Stimulated activated CD4-positive, alpha-beta T cell treated with anti-CD3 and anti-CD28 coated beads, TNF-alpha, amount 100 ng/mL, for 48 hours (primary cell): ENCODE results near the gene NXN.

Source experiments
- DNase-seq, 3 donors: peaks; one replicate each; pipeline ENCODE4 v3.0.0-alpha.2; 2020; ENCODE audit warnings: low read depth in 3 of 3

The NXN gene

GRCh38 chr17:979539-980405 lies at the start of gene NXN:
Gene NXN, minus strand, starts transcription at chr17:979776.
- peak; percentile 67 to 85 (median 82) for DNase-seq

- DNase-seq: no peak
These were observed 47.5 kb upstream of the NXN start for GRCh38 chr17:1027044-1027443.

- no peak for DNase-seq
These were observed 47.0 kb upstream of the NXN start for GRCh38 chr17:1026599-1026975.

DNA sequence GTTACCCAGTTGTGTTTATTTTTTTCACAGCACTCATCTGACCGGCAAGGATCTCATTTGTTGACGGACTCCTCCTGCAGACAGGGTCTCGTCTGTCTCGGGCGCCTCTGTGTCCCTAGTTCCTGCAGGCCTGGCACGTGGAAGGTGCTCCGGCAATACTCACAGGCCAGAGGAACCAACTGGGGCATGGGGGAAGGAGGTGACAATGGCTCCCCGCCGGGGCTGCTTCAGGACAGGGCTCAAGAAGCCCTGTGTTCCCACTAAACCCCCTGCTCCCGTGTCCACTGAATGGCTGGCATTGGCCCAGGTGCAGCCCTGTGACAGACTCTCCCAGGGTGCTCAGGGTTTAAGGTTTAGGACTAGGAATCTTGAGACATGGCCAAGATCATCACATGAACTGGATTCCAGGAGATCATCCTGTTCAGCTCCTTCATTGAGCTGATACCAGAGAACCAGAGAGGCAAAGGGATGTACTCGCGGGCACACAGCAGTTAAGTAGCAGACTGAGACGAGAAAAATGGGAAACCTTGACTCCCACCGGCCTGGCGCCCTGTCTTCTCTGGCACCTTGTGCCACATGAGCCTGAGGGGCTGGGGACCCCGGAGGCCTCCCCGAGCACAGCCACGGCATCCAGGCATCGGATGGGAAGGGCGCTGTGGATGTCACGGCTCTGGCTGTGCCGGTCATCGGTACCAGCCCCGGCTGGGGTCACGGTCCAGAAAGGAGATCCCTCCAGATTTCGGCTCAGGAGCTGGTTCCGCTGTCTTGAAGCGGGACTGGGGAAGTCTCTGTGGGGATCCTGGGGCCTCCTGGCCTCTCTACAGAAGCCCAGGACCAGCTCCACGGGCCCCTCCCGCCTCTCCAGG lies 46.4 kb upstream of the NXN start:
- no peak for DNase-seq

- DNase-seq: no peak
These were observed 44.5 kb upstream of the NXN start for GRCh38 chr17:1024076-1024475.

DNA sequence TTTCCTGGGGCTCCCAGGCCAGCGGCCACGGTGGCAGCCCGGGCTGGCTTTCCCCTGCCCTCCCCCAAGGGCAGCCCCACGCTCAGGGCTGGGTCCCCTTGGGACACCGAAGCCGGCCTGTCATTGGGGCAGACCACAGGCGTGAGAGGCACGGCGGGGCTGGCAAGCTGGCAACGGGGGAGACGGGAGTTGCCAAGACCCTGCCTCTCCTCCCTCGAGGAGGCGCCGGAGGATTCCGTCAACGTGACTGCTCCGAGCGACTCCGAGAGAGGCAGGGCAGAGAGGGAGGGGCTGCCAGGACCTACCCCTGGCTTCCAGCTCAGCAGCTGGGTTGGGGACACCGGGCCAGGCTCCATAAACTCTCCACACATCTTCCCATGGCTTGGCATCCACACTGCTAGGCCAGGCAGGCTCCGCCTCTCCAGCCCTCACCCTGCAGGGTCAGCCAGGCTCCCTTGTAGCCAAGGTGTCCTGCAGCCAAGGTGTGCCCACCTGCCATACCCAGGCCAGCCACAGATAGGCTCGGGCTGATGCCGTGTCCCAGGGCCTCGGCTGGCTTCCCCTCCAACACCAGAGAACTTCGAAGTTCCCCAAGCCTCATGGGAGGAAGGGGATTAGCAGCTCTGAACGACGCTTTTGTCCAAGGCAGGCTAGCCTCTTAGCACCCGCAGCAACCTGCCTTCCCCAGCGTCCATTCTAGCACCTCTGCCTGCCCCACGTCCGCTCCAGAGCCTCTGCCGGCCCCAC lies 42.9 kb upstream of the NXN start:
- no peak for DNase-seq

DNA sequence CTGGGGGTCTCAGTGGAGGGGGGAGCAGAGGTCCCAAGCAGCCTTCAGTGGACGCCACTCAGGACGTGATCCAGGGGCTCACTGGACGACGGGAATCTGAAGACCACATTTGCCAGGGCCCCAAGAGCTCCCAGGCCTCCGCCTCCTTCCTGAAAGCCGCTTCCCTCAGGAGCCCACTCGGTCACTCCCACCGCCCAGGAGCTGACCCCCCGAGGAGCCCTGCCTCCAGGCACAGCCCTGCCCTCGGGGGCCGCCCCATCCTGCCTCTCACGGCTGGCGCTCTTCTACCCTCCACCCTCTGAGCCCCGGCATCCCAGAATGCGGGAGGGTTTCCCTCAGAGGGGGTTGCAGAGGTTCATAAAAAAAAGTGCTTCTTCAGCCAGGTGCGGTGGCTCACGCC lies 41.6 kb upstream of the NXN start:
- no peak for DNase-seq

- DNase-seq: no peak
These were observed 39.9 kb upstream of the NXN start for GRCh38 chr17:1019451-1019850.

- no peak for DNase-seq
These were observed 39.0 kb upstream of the NXN start for GRCh38 chr17:1018547-1018946.

- no peak for DNase-seq
These were observed 34.1 kb upstream of the NXN start for GRCh38 chr17:1013729-1014090.

DNA sequence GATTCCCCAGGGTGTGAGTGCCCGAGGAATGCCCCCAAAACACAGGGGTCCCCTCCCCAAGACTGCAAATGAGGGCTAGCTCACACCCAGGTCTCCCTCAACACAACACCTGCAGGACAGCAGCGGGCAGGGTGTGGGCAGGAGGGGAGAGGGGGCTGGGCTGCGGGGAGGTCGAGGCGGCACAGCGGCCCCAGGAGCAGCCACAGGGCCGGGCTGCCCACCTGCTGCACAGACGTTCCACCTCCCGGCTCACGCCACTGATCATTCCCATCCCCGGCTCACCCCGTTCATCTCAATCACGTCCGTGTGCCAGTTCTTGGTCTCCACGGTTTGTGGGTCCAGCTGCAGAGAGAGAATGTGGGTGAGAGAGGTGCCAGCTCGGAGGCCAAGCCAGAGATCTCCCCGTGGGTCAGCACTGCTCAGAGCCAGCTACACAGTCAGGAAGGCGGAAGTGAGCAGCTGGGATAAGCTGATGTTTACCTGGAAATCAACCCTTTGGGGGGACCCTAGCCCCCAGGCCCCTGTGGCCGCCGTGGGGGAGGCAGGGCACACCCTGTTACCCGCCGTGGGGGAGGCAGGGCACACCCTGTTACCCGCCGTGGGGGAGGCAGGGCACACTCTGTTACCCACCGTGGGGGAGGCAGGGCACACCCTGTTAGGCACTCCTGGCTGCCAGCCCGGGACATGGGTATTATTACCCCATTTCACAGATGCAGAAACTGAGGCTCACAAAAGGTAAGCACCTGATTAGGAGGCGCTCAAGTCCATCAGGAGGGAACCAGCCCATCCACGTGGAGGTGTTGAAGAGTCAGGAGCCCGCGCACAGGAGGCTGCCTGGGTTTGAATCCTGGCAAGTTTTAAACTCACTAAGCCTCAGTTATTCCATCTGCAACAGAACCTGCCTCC lies 33.5 kb upstream of the NXN start:
- no peak for DNase-seq

DNA sequence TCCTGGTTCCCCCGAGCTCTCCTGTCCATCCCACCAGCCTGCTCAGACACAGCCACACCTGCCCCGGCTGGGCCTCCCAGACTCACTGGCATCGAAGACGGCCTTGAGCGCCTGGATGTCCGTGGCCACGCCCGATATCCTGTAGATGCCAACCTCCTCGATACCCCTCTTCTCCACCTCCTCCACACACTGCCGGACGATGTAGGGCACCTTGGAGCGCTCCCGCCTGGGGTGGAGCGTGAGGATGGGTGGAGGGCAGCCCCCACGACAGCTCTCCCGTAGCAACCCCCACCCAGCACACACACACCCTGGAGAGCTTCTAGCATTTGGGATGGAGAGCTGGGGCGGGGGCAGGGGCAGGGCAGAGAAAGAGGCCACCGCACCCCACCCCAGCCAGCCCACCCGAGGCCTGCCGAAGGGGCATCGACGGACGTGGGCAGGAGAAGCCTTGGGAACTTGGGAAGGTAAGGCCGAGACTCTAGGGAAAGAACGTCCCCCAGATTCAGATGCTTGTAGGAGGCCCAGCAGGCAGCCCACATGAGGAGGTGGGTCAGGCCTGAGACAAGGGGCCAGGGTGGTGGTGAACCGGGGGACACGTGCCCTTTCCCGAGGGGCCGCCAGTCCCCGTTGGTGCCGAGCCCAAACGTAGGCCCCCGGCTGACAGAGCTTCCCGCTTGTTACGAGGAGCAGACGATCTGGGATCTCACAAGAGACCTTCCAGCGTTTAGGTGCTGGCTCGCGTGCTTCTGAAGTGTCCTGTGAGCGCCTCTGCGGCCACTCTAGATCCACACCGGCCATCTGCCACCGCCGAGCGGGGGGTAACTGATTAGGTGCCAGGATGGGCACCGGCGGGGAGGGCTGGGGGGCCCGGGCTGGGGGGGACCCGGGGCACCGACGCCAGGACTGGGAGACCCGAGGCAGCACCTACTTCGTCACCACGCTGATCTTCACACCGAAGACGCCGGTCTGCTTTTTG lies 32.5 kb upstream of the NXN start:
- DNase-seq: no peak

GRCh38 chr17:1011138-1011537 lies 31.6 kb upstream of the NXN start:
- no peak for DNase-seq

- DNase-seq: no peak
These were observed 31.0 kb upstream of the NXN start for GRCh38 chr17:1010586-1010985.

DNA sequence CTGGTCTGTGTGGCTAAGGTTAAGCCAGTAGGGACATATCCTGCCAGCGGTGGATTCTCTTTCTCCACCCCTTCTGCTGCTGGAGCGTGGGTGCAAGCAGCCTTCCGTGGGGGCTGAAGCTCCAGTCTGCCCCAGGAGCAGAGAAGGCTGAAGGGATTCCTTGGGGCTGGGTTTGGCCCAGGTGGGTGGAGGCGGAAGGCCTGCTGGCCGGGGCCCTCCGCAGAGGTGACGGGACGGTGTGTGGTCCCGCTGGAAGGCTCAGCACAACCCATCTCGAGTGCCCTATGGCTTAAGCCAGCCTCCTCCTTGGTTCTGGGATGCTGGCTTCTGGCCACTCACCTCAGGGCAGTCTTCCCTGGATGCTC lies 30.5 kb upstream of the NXN start:
- no peak for DNase-seq

DNA sequence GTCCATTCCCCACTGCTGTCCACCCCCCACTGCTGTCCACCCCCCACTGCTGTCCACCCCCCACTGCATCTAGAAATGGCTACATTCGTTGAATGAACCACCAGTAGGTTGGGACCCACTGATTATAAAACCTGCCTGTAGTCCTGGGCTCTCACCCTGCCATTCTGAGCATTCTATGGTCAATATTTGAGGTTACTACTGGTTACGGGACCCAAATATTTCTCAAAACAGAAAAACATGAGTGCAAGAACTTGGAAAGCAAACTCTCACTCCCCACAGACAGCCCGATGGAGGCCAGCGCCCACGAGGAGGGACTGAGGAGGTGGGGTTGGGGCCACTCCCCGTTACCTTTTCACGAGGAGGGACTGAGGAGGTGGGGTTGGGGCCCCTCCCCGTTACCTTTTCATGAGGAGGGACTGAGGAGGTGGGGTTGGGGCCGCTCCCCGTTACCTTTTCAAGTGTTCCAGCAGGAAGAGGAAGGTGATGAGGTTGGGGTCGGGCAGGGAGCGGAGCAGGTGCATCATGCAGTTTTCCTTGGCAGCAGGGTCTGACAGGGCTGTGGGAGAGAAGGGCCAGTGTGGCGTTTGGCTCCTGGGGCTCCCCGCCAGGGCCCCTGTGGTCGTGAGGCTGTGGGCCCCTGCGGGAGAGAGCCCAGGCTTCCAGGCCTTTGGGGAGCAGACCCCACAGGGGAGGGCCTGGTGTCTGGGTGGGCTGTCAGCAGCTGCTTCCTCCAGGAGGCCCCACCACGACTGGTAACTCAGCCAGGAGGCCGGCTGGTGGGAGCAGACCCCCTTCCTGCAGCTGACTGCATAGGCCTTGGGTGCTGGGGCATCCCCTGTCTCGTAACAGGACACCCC lies 29.9 kb upstream of the NXN start:
- no peak for DNase-seq

DNA sequence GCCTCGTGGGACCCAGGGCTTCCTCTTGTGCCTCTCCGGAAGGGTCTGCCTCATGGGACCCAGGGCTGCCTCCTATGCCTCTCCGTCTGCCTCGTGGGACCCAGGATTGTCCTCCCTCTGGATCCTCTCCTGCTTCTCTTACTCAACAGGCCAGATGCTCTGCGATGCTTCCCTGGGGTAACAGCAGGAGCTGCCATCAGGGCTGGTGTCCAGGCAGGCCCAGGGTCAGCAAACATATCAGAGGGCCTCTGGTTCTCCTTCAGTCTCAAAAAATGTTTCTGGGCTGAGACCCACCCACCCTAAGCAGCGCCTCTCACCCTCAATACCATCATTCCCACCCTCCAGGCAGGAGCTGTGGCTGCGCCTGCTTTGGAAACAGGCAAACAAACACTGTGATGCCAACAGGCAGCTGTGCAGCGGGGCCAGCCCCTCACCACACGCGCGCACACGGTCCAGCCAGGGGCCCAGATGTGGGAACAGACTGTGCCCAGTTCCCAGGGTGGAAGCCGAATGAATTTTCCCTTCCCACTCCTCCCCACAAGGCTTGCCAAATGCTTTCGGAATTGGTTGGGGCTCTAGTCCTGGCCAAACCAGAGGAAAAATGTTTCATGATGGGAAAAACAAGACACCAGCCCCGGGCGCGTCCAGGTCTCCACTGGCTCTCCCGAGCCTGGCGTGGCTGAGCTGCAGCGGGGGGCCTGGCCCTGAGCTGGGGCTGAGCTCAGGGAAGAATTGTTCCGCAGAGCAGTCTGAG lies 28.6 kb upstream of the NXN start:
- DNase-seq: no peak

- no peak for DNase-seq
These were observed 27.9 kb upstream of the NXN start for GRCh38 chr17:1007310-1008007.
